HG03108 (cell line): Measurements from ENCODE around the gene WNT11.
"Not testable (repeated sequence)": the region's sequence is repeated elsewhere in the genome, so short reads cannot be mapped to it uniquely, and the experiment has no call there.

ENCODE experiments used
- ATAC-seq: cut with Tn5 transposase; IDR thresholded peaks from one replicate; pipeline ENCODE4 v1.9.1; 2021; ENCODE audit warnings: moderate library complexity; ENCODE audit not compliant: unreplicated experiment

Gene WNT11

GRCh38 chr11:76203937-76204336 lies 2.4 kb downstream of the WNT11 start:
- ATAC-seq: no peak

DNA sequence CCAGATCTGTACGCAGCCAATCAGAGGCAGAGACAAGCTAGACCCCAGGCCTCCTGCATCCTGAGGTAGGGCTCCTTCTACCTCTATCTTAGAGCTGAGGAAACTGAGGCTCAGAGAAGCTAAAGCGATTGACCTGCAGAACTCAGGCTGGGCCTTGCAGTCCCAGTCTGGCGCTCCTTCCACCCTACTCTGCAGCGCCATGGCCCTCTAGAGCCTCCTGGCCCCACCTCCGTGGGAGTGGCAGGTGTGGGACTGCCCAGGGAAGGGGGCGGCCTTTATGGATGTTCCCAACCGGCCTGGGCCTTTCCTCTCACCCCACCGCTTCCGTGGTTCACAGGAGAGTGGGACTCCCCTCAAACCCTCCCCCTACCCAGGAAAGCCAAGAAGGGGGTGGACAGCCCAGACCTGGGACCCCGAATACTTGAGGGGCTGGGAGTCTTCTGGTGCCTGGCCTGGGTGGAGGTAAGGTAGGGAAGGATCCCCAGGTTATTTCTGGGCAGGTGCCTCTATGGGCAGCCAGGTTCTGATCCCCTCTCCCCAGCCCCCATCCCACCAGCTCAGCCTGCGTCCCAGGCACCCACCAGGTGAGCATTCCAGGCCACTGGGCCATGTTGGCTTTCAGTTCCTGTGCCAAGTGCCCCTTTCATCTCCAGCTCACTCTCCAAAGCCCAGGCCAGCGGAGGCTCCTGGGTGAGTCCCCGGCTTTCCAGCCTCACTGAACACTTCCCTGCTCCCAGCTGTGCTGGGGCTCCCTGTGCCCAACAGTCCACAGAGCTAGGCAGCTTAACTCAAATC lies 3.0 kb downstream of the WNT11 start:
- ATAC-seq: no peak

DNA sequence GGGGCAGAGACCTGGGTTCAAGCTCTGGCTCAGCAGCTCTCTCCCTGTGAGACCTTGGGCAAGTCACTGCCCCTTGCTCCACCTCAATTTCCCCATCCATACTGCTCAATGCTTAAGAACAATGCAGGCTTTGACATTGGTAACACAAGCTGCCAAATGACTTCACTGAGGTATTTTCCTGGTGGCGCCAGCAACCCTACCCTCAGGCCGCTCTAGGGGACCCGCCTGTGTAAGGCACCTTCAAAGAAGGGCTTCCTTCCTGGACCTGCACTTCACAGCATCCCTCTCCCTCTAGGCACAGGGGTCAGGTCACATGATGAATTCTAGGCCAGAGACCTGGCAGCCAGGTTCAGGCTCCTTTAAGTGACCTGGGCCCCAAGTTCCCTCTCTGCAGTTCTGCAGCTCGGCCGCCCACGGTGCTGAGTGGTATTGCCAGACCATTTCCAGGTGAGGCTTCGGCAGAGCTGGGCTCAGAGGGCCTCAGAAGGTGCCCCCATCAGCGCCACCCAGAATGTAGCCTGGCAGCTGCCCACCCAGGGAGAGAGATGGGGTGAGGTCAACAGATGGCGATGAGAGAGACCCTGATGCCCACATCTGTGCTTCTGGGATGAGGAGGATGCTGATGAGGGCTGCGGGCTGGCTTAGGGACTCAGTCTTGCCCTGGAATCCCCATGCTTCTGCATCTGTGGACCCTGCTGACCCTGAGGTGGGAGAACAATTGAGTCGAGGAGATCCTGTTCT lies 4.5 kb downstream of the WNT11 start:
- no peak for ATAC-seq

GRCh38 chr11:76201056-76201455 lies 5.2 kb downstream of the WNT11 start:
- ATAC-seq: no peak

- no peak for ATAC-seq
Observed at GRCh38 chr11:76200006-76200940, 6.0 kb downstream of the WNT11 start.

GRCh38 chr11:76198691-76199090 lies 7.6 kb downstream of the WNT11 start:
- ATAC-seq: not testable (repeated sequence)

DNA sequence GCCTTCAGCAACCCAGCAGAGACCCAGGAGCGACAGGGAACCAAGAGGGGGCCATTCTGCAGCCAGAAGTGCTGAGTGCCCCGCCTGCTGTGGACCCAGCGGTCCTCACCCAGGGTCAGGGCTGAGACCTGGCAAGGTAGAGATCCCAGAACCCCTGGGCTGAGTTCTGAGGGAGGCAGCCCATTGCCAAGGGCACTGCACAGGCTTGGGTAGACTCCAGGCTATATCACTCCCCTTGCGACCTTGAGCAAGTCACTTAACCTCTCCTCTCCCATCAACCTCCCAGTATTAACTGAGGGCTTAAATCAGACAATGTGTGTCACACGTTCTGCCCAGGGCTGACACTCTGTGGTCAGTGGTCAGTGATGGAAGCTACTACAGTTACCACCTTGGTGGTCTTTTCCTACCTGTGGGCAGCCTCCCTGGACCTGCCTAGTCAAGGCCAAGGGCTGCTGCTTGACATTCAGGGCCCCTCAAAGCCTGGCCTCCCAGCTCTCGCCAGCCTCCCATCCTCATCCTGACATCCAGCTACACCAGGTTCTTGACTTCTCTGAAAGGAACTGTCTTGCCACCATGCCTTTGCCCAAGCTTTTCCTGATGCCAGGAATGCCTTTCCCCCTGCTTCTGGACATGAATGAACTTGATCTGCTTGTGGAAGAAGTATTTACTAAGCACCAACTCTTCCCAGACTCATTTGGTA lies 8.2 kb downstream of the WNT11 start:
- ATAC-seq: no peak

DNA sequence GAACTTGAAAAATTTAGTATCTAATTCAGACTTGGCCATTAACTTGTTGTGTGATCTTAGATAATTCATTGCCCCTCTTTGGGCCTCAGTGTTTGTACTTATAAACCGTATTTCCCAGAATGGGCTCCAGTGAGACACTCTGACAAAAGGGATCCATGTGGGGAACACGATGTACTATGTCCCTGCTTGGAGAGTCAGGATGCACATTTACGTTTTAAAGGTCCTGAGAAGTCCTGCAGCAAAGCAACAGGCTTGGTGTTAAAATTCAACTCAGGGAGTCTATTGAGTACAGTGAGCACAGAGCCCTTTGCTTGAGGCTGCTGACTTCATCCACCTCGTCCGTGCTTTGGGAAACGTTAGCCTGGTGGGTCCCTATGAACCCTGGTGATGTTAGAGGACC lies 9.0 kb downstream of the WNT11 start:
- ATAC-seq: no peak

DNA sequence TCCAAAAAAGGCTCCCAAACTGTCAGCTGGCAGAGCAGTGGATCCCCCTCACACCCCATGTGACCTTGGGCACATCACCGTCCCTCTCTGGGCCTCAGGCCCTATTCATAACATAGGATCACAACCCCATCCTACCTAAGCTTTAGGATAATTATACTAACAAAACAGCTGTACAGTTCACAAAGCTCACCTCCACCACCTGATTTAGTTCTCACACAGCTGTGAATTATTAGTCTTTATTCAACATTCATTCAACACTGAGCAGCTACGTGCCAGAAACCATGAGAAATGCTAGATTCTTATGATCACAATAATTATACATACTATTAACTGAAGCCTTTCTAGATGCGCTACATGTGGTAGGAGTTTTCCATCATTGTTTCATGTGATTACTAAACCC lies 9.5 kb downstream of the WNT11 start:
- ATAC-seq: no peak

- ATAC-seq: no peak
Observed at GRCh38 chr11:76194872-76195668, 11.2 kb downstream of the WNT11 start.

DNA sequence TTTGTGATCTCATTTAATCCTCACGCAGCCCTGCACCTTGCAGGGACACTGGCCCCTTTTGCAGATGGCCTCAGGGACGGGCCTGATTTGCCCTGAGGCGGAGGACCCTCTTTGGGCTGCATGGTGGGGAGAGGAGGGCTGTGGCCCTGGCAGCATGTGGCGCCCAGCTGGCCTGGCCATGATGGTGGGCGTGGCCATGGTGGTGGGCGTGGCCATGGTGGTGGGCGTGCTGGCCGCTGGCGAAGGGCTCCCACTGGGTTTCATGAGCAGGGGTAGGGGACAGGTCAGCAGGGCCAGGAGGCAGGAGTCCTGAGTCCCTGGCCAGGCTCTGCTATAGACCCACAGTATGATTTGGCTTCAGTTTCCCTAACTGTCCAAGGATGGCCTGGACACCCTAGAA lies 13.1 kb downstream of the WNT11 start:
- no peak for ATAC-seq

GRCh38 chr11:76190376-76190775 lies 15.9 kb downstream of the WNT11 start:
- no peak for ATAC-seq

DNA sequence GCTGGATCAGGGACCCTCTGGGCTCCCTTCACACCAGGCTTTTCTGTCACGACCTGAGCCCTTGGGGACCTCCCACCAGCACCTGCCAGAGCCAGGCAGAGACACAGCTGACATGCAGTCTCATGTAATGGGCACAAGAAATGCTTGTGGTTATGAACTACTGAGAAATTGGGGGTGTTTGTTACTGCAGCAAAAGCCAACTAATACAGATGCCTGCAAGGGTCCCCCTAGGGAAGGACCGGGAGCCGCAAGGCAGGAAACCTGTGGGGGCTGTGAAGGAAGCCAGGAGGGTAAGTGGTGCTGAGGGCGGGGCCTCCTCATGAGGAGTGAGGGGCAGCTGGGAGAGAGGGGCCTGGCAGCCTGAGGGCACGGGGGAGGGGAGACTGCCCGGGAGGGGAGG lies 16.6 kb downstream of the WNT11 start:
- ATAC-seq: no peak

DNA sequence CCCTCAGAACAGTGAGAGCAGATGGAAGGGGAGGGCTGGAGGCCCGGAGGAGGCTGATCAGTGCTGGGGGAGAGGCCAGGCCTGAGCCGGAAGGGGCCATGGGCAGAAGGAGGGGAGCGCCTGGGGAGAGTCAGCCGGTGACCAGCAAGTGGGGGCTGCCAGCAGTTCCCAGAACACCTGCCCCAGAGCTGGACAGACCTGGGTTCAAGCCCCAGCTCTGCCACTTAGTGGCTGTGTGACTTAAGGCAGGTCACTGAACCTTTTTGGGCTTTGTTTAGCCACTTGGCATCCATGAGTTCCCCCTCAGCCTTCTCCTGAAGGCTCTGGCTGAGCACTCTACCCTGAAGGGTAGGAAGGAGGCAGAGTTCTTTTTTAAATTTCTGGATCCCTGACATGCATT lies 17.4 kb downstream of the WNT11 start:
- no peak for ATAC-seq

DNA sequence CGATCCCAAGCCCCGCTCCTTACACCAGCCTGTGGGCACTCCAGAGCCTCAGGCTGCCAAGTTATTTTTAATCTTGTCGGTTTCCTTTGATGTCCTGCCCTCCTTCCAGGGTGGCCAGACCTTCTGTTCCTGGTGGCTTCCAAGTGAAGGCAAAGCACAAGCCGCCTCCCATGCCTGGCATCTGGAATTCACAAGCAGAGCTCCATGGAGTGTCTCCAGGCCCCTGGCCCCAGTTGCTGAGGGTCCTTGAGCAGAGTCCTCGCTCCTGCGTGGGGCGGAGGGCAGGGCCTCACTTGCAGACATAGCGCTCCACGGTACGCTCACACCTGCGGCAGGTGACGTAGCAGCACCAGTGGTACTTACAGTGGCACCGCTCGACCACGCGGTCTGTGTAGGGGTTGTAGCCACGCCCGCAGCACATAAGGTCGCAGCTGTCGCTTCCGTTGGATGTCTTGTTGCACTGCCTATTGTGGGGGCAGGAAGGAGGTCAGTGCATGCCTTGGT lies 19.5 kb downstream of the WNT11 start:
- no peak for ATAC-seq

GRCh38 chr11:76185931-76186401 lies 20.3 kb downstream of the WNT11 start:
- no peak for ATAC-seq

DNA sequence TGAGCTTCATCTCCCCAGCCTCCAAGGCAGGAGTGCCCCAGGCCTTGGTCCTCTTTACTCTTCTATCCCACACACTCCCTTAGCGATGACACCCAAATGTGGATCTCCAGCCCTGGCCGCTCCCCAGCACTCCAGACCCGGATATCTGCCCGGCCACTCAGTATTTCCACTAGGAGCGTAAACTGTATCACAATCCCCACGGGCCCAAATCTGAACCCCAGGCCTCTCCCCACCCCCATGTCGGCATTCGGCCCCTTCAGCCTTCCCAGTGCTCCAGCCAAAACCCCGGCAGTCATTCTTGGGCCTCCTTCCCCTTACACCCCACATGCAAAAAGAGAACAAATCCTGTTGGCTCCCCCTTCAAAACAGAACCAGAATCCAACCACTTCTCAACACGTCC lies 20.8 kb downstream of the WNT11 start:
- no peak for ATAC-seq

GRCh38 chr11:76184551-76184993 lies 21.7 kb downstream of the WNT11 start:
- ATAC-seq: no peak

- ATAC-seq: no peak
Observed at GRCh38 chr11:76181371-76181770, 24.9 kb downstream of the WNT11 start.

GRCh38 chr11:76179147-76179546 lies 27.2 kb downstream of the WNT11 start:
- ATAC-seq: no peak
